ENCODE measurements around the gene POLG2. TPM values are rescaled to one million over a fixed set of nuclear protein-coding genes. Genes with fewer than 3 reads are reported as not detected.

The POLG2 gene
- total RNA-seq, 2 donors from 2014 or later: 27.1 to 33.9 TPM

DNA sequence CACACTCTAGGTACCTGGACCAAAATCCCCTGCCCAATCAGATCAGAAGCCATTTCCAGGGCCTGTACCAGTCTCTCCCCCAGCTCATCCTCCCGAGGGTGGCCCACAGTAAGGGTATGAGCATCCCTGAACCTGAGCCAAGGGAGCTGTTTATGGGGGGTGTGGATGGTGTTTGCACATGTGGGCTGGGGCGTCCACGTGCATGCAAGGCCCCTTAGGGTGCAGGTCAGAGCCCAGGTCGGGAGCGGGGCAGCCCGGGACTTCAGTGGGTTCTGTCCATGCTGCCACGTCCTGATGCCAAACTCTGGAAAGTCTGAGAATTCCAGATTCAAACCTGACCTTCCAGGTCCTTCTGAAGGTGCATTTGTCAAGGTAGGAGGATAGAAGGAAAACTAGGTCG is 38.1 kb downstream of the POLG2 start:
- H3K9me3 Mint-ChIP-seq: no peaks in the 10 kb centered on the region
- no peaks in the 10 kb centered on the region for H3K36me3 Mint-ChIP-seq (ENCODE audit: low read depth)
- Histone ChIP-seq H3K27ac (ENCODE audit: low read depth, low read length) (no peak overlapping the region), H3K9ac (ENCODE audit: extremely low read depth, low read length, poor library complexity, severe bottlenecking) (no peak overlapping the region), H3K27me3 (ENCODE audit: control insufficient read depth, insufficient read depth, low read length, poor library complexity, severe bottlenecking) (no peaks in the 10 kb centered on the region), H3K9me3 (ENCODE audit: control insufficient read depth, low read length) (no peaks in the 10 kb centered on the region), H3K36me3 (ENCODE audit: control insufficient read depth, insufficient read depth, low read length) (no peaks in the 10 kb centered on the region), H3K4me3 (ENCODE audit: low read length) (no peak overlapping the region), H3K4me1 (ENCODE audit: control insufficient read depth, insufficient read depth, low read length) (no peaks in the 10 kb centered on the region)
- TF ChIP-seq, protein P1, sequence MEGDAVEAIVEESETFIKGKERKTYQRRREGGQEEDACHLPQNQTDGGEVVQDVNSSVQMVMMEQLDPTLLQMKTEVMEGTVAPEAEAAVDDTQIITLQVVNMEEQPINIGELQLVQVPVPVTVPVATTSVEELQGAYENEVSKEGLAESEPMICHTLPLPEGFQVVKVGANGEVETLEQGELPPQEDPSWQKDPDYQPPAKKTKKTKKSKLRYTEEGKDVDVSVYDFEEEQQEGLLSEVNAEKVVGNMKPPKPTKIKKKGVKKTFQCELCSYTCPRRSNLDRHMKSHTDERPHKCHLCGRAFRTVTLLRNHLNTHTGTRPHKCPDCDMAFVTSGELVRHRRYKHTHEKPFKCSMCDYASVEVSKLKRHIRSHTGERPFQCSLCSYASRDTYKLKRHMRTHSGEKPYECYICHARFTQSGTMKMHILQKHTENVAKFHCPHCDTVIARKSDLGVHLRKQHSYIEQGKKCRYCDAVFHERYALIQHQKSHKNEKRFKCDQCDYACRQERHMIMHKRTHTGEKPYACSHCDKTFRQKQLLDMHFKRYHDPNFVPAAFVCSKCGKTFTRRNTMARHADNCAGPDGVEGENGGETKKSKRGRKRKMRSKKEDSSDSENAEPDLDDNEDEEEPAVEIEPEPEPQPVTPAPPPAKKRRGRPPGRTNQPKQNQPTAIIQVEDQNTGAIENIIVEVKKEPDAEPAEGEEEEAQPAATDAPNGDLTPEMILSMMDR (conservative IDR thresholded peaks at IDR 0.05): no peak
- 84 to 93% methylated on average over 6 to 8 of the region's 8 CpGs for WGBS, 2 experiments (ENCODE audit: insufficient coverage in 1 of 2, insufficient read length in 1 of 2)
- H3K4me1 Mint-ChIP-seq: no peaks in the 10 kb centered on the region
- no peak for DNase-seq
- no peaks in the 10 kb centered on the region for H3K27me3 Mint-ChIP-seq (ENCODE audit: insufficient read depth)
- H3K4me3 Mint-ChIP-seq: no peak overlapping the region
- no peak overlapping the region for H3K27ac Mint-ChIP-seq

DNA sequence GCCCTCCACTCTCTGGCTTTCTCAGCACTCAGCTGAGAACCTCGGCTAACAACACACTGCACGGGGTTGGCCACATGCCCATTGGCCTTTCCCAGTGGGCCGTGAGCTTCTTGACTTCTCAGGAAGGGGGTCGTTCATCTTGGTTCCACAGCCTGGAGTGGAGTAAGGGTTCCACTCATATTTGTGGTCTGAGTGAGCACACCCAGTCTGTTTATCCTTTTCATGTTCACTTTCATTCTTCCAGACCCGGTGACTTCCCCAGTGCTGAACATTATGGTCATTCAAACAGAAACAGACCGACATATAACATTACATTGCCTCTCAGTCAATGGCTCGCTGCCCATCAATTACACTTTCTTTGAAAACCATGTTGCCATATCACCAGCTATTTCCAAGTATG is 39.7 kb downstream of the POLG2 start:
- no peak overlapping the region for H3K27ac Mint-ChIP-seq
- TF ChIP-seq, protein P1 (conservative IDR thresholded peaks at IDR 0.05): no peak
- DNase-seq: no peak
- Histone ChIP-seq H3K9me3 (ENCODE audit: control insufficient read depth, low read length) (no peaks in the 10 kb centered on the region), H3K27me3 (ENCODE audit: control insufficient read depth, insufficient read depth, low read length, poor library complexity, severe bottlenecking) (no peaks in the 10 kb centered on the region), H3K4me3 (ENCODE audit: low read length) (no peak overlapping the region), H3K36me3 (ENCODE audit: control insufficient read depth, insufficient read depth, low read length) (no peaks in the 10 kb centered on the region), H3K9ac (ENCODE audit: extremely low read depth, low read length, poor library complexity, severe bottlenecking) (no peak overlapping the region), H3K4me1 (ENCODE audit: control insufficient read depth, insufficient read depth, low read length) (no peaks in the 10 kb centered on the region), H3K27ac (ENCODE audit: low read depth, low read length) (no peak overlapping the region)
- H3K4me1 Mint-ChIP-seq: no peaks in the 10 kb centered on the region
- 91 to 92% methylated on average over 7 of the region's 7 CpGs for WGBS, 2 experiments (ENCODE audit: insufficient coverage in 1 of 2, insufficient read length in 1 of 2)
- no peak overlapping the region for H3K4me3 Mint-ChIP-seq
- no peaks in the 10 kb centered on the region for H3K9me3 Mint-ChIP-seq
- H3K27me3 Mint-ChIP-seq (ENCODE audit: insufficient read depth): no peaks in the 10 kb centered on the region
- H3K36me3 Mint-ChIP-seq (ENCODE audit: low read depth): no peaks in the 10 kb centered on the region

- Mint-ChIP-seq H3K36me3 (ENCODE audit: low read depth) (no peaks in the 10 kb centered on the region), H3K4me3 (no peak overlapping the region), H3K4me1 (no peaks in the 10 kb centered on the region), H3K27ac (no peak overlapping the region), H3K9me3 (no peaks in the 10 kb centered on the region), H3K27me3 (ENCODE audit: insufficient read depth) (no peaks in the 10 kb centered on the region)
- Histone ChIP-seq H3K9me3 (ENCODE audit: control insufficient read depth, low read length) (no peaks in the 10 kb centered on the region), H3K4me1 (ENCODE audit: control insufficient read depth, insufficient read depth, low read length) (no peaks in the 10 kb centered on the region), H3K4me3 (ENCODE audit: low read length) (no peak overlapping the region), H3K27ac (ENCODE audit: low read depth, low read length) (no peak overlapping the region), H3K9ac (ENCODE audit: extremely low read depth, low read length, poor library complexity, severe bottlenecking) (no peak overlapping the region), H3K27me3 (ENCODE audit: control insufficient read depth, insufficient read depth, low read length, poor library complexity, severe bottlenecking) (no peaks in the 10 kb centered on the region), H3K36me3 (ENCODE audit: control insufficient read depth, insufficient read depth, low read length) (no peaks in the 10 kb centered on the region)
- no peak for DNase-seq
- TF ChIP-seq, protein P1 (conservative IDR thresholded peaks at IDR 0.05): no peak
- WGBS, 2 experiments (ENCODE audit: insufficient coverage in 1 of 2, insufficient read length in 1 of 2): 89 to 93% methylated on average over 3 to 8 of the region's 8 CpGs
Measured at GRCh38 chr17:64455993-64456885, 40.6 kb downstream of the POLG2 start.

Data from endodermal cell (in vitro differentiated cells).